Dedifferentiated amniotic fluid mesenchymal stem cell (primary cell): Measurements from ENCODE around the gene BSN.

ENCODE experiments used
- DNase-seq: peaks from one replicate; pipeline ENCODE4 v3.0.0-alpha.2; 2016; ENCODE audit errors: extremely low spot score

The BSN gene

DNA sequence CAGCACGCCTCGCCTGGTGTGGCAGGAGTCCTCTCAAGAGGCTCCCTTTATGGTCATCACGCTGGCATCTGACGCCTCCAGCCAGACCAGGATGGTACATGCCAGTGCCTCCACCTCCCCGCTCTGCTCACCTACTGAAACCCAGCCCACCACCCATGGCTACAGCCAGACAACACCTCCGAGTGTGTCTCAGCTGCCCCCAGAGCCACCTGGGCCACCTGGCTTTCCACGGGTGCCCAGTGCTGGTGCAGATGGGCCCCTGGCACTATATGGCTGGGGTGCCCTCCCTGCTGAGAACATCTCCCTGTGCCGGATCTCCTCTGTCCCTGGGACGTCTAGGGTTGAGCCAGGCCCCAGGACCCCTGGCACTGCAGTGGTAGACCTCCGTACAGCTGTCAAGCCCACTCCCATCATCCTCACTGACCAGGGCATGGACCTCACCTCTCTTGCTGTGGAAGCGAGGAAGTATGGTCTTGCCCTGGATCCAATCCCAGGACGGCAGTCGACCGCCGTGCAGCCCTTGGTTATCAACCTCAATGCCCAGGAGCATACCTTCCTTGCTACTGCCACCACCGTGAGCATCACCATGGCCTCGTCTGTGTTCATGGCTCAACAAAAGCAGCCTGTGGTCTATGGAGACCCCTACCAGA is 100.0 kb downstream of the BSN start:
- no peak for DNase-seq

DNA sequence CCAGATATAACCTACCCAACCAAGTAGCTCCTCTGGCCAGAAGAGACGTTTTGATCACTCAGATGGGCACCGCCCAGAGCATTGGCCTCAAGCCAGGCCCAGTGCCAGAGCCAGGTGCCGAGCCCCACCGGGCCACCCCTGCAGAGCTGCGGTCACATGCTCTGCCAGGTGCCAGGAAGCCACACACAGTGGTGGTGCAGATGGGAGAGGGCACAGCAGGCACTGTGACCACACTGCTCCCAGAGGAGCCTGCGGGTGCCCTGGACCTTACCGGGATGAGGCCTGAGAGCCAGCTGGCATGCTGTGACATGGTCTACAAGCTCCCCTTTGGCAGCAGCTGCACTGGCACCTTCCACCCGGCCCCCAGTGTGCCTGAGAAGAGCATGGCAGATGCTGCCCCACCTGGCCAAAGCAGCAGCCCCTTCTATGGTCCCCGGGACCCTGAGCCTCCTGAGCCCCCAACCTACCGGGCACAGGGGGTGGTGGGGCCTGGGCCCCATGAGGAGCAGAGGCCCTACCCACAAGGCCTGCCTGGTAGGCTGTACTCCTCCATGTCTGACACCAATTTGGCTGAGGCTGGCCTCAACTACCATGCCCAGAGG is 100.8 kb downstream of the BSN start:
- no peak for DNase-seq

DNA sequence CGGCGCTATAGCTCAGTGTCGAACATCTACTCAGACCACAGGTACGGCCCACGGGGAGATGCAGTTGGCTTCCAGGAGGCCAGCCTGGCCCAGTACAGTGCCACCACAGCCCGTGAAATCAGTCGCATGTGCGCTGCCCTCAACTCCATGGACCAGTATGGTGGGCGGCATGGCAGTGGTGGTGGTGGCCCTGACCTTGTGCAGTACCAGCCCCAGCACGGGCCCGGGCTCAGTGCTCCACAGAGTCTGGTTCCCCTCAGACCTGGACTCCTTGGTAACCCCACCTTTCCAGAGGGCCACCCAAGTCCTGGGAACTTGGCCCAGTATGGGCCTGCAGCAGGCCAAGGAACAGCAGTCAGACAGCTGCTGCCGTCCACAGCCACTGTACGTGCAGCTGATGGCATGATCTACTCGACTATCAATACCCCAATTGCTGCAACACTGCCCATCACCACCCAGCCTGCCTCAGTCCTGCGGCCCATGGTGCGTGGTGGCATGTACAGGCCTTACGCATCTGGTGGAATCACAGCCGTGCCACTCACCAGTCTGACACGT is 101.5 kb downstream of the BSN start:
- no peak for DNase-seq

DNA sequence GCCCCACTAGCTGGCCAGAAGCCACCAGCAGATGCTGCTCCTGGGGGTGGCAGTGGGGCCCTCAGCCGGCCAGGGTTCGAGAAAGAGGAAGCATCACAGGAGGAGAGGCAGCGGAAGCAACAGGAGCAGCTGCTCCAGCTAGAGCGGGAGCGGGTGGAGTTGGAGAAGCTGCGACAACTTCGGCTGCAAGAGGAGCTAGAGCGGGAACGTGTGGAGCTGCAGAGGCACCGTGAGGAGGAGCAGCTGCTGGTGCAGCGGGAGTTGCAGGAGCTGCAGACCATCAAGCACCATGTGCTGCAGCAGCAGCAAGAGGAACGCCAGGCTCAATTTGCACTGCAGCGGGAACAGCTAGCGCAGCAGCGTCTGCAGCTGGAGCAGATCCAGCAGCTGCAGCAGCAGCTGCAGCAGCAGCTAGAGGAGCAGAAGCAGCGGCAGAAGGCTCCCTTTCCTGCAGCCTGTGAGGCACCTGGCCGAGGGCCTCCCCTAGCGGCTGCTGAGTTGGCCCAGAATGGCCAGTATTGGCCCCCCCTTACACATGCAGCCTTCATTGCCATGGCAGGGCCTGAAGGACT is 102.3 kb downstream of the BSN start:
- no peak for DNase-seq

DNA sequence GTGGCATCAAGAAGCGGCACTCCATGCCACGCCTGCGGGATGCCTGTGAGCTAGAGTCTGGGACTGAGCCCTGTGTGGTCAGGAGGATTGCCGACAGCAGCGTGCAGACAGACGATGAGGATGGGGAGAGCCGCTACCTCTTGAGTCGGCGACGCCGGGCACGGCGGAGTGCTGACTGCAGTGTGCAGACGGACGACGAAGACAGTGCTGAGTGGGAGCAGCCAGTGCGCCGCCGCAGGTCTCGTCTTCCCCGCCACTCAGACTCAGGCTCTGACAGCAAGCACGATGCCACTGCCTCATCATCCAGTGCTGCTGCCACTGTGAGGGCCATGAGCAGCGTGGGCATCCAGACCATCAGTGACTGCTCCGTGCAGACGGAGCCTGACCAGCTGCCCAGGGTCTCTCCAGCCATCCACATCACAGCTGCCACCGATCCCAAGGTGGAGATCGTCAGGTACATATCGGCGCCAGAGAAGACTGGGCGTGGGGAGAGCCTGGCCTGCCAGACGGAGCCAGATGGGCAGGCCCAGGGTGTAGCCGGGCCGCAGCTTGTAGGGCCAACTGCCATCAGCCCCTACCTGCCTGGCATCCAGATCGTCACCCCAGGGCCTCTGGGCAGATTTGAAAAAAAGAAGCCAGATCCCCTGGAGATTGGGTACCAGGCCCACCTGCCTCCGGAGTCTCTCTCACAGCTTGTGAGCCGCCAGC is 103.1 kb downstream of the BSN start:
- no peak for DNase-seq

DNA sequence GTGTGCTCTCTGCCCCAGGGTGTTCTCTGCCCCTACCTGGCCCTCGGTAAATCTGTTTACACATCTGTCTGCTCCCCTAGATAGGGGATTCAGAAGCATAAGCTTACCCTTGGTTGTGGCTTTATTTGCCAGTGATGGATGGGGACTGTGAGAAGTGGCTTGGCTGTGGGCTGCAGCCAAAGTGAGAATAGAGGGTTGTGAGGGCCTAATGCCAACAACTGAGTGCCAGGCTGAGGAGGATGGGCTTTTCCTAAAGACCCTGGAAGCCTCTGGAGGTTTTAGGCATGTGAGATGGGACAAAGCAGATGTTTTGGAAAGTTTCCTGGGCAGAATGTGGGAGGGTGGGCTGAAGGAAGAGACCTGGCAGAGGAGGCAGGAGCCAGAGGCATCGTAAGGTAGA is 104.4 kb downstream of the BSN start:
- DNase-seq, result no peak

DNA sequence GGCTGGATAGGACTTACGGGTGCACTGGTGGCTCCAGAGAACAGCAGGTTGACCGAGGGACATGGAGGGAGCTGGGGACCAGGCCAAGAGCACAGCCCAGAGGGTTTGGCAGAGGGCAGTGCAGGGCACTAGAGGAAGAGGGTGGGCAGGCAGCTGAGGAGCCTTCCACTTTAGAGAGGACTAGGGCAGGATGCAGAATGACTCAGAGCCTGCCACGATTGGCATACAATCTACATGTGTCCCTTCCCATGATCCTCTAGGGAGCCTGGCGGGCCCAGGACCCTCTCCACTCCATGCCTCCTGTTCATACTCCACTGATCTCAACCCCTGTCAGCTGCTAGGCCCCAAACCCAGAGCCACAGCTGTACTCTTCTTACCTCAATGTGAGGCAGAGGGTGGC is 105.5 kb downstream of the BSN start:
- DNase-seq, result no peak

DNA sequence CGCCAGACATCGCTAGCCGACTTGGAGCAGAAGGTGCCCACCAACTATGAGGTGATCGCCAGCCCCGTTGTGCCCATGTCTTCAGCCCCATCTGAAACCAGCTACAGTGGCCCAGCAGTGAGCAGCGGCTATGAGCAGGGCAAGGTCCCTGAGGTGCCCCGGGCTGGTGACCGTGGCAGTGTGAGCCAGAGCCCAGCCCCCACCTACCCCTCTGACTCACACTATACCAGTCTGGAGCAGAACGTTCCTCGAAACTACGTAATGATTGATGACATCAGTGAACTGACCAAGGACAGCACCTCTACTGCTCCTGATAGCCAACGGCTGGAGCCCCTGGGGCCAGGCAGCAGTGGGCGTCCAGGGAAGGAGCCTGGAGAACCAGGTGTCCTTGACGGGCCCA is 107.0 kb downstream of the BSN start:
- DNase-seq, result no peak

DNA sequence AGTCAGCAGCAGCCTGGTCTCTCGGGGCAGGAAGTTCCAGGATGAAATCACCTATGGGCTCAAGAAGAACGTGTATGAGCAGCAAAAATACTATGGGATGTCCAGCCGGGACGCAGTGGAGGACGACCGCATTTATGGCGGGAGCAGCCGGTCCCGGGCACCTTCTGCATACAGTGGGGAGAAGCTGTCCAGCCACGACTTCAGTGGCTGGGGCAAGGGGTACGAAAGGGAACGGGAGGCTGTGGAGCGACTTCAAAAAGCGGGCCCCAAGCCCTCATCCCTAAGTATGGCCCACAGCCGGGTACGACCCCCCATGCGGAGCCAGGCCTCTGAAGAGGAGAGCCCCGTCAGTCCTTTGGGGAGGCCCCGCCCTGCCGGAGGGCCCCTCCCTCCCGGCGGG is 107.7 kb downstream of the BSN start:
- DNase-seq, result no peak

DNA sequence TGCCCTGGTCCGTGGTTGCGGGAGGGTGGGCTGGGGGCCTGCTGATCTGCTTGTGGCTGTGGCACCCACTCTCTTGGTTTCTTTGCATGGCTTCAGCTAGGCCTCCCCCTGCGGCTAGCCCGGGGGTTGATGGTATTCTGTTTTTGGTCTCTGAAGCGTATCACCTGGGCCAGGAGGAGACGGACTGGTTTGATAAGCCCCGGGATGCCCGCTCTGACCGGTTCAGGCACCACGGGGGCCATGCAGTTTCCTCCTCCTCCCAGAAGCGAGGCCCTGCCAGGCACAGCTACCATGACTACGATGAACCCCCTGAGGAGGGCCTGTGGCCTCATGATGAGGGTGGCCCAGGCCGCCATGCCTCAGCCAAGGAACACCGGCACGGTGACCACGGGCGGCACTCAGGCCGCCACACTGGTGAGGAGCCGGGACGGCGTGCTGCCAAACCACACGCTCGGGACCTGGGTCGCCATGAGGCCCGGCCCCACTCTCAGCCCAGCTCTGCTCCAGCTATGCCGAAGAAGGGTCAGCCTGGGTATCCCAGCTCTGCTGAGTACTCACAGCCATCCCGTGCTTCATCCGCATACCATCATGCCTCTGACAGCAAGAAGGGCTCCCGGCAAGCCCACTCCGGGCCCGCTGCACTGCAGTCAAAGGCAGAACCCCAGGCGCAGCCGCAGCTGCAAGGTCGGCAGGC is 108.6 kb downstream of the BSN start:
- DNase-seq, result no peak

DNA sequence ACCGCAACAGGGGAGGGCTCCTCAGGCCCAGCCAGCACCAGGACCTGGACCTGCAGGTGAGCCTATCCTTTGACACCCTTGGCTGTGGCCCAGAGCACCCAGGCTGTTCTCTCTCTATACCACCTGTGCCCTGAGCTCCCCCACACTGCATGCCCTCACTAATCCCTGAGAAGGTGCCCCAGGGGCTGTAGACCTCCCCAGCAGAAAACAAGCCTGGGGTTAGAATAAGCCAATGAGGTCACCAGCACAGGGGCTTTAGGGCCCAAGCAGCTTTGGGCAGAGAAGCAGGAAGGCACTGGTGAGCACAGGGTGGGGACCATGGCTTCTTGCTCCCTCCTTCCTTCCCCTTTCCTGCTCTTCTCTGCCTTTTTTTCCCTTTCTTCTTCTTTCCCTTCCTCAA is 109.6 kb downstream of the BSN start:
- DNase-seq, result no peak

DNA sequence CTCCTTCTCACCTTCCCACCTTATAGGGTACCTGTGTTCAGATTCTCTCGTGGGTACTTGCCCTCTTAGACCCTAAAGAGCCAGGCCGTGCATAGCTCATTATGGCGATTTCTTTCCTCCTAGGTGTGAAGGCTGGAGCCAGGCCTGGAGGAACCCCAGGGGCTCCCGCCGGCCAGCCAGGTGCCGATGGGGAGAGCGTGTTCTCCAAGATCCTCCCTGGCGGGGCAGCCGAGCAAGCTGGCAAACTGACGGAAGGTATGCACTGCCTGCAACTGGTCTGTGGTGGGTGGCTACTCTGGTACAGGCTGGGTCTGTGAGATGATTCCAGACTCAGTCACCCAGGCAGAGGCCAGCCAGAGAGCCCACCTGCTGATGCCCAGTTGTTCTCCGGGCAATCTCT is 110.0 kb downstream of the BSN start:
- no peak for DNase-seq

DNA sequence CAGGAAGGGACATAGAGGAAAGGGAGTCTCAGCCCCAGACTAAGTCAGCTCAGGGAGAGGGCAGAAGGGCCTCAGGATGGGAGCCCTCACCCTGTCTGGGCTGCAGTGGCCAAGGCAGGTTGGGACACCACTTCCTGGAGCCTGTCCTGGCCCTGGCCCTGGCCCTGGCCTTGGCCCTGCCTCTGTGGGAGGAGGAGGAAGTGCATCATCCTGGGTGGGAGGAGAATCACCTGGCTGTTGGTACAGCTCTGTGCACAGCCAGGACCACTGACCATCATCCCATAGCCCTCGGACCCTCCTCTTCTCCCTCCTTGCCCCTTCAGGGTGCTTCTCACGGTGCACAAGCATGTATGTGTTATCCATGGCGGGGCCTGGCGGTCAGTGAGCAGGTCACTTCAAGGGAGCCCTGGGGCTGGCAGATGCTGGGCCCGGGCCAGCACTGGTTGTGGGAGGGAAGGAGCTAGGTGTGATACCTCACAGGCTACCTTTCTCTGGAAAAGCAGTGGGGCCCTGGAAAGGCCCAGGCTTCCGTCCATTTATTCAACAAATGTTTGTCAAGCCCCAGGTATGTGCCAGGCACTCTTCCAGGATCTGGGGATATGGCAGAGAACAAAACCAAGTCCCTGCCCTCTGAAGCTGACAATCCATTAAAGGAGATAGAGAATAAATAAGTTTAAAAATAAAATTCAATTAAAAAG is 111.7 kb downstream of the BSN start:
- DNase-seq, result no peak

DNA sequence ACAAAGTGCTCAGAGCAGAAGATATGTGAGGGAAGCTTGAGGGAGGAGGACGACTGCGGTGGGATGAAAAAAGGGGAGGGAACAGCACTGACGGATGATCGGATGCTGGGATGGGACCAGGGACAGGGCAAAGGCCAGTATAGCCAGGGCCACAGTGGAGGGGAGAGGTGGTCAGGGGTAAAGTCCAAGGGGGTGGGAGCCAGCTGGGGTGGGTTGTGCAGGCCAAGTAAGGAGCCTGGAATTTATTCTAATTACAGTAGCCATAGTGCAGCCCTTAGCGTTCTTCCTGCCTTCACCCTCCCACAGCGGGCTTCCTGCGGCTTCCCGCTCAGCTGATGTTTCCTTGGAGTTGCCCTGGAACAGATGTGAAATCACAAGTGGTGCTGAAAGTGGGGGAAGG is 112.3 kb downstream of the BSN start:
- DNase-seq, result no peak

DNA sequence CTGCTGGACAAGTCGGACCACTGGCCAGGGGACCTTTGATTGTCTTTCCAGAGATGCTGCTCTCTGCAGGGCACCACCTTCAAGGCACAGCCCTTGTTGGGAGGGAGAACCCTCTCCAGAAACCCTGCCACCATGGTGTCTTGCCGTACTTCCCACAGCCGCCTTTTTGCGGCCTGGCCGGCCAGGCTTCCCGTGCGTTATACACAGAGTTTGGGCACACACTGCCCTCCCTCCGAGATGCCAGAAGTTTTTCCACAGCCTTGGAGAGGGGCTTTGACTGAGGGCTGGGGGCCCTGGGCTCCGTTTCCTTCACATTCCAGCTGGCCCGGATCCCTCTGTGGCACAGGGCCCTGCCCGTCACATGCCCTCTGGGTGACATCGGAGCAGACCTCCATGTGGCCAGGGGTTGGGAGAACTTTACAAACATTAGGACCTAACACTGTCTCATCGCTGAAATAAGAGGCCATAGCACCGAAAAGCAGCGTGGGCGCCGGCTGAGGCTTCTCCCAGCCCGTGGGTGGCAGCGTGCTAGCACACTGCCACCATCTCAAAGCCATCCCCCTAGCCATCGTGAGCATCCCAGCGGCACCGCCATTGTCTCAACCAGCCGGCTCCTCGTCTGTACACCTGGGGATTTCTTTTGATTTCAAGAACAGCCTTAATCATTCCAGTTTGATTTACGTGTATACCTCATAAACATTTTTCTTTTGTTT is 113.6 kb downstream of the BSN start:
- DNase-seq, result no peak

DNA sequence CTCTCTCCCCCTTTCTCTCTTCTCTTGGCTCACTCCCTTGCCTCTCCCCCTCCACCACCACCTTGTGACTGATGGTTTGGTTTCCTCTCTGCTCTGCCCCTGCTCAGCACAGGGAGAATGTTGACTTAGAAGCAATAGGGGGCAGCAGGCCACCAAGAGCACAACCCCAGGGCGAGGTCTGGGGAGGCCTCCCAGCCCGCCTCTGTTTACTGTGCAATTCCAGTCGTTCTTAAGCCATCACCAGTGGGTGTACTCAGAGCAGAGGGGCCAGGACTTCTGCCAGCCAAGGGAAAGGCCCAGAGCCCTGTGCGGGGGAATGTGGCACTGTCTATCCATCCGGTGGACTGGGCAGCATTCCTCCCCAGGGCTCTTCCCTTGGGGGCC is 114.1 kb downstream of the BSN start:
- no peak for DNase-seq

DNA sequence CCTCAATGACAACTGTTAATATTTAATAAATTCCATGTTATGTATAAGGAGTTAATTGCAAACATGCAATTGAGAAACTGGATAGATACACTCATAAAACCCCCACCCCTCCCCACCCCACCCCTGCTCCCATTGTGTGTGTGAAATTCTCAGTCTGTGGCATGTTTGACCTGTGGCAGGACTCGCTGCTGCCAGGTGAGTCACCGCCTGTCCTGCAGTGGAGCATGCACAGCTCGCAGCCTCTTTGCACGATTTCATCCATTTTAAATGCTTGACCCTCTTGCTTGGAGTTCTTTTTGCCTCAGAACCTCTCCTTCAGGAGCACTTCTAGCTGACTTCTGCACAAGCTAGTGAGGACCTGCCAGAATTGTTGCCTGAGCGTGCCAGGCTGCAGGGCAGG is 114.6 kb downstream of the BSN start:
- no peak for DNase-seq

DNA sequence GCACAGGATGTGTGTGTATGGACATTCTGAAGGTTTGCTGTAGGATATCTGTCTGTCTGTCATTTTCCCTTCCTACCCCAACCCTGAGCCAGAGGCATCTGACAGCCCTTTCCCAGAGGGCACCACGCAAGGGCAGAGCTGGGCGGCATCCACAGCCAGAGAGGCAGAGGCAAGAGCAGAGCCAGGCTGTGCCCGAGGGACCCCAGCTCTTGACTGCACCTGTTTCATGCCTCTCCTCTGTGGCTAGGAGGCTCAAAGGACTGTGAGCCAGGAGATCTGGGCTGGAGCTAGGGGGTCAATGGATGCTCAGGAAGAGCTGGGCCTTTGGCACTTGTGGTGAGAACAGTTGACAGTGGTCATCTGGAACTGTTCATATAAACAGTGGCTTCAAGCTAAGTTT is 115.1 kb downstream of the BSN start:
- no peak for DNase-seq

DNA sequence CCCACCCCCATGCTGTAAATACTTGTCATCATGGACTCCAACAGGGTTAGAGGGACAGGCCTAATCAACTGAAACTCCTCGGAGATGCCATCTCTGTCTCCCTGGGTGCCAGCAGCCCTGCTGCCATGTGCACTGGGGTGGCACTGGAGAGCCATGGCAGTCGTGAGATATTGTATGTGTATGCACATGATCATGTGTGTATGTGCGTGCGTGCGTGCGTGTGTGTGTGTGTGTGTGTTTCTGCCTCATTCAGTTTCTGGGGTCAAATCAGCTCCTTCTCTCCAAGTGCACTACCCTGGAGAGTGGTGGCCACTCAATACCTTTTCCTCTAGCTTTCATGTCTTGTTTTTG is 116.6 kb downstream of the BSN start:
- DNase-seq, result no peak

DNA sequence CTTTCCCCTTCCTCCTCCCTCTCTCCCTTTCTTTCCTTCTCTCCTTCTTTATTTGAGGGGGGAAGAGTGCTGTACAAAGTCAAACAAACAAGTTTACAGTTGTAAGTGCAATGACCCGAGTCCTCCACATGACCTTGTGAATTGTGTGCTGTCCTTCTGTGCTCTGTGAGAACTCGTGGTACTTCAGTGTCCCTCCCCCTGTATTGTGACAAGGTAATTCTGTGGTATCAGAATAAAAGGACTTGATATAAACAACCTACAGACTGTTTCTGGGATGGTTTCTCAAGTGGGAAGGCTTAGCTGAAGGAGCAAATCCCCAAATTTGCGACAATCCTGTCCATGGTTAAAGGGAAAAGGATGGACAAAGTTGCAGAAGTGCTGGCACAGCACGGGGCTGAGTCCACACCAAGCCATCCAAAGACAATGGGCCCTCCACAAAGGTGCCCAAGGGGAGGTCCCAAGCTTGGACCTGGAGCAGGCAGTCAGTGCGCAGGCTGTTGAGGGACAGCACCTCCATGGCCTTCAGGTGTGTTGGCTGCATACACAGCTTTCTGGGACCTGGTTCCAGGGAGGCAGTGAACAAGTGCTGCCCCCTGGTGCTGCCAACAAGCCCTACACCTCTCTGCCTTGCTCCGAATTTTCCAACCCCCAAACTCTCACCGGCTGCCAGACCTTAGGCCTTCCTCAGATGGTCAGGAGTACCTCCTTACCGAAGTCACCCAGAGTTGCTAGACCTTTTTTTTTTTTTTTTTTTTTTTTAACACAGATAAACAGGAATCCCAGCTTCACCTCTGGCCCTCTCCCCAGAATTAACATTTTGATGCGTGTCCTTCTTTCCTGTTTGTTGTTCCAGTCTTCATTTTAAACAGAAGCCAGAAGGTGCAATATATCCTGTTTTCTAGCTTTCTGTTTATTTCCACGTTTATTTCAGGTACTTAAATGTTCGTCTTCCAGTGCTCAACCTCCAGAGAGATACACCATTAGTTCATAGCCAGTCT is 117.3 kb downstream of the BSN start:
- peak; percentile 45 for DNase-seq
